CD4-positive, alpha-beta T cell treated with Interleukin-6 for 4 hours (primary cell): ENCODE results near the gene TGFB1.

ENCODE experiments used
- DNase-seq: peaks from one replicate; pipeline ENCODE4 v3.0.0-alpha.2; 2020; ENCODE audit warnings: mixed read lengths

TGFB1 gene

GRCh38 chr19:41319500-41320184, 34.1 kb downstream of the TGFB1 start:
- DNase-seq: no peak

- DNase-seq: no peak
These were observed 34.8 kb downstream of the TGFB1 start for GRCh38 chr19:41318696-41319499.

- no peak for DNase-seq
These were observed 37.3 kb downstream of the TGFB1 start for GRCh38 chr19:41316306-41316920.

GRCh38 chr19:41311613-41312012, 42.1 kb downstream of the TGFB1 start:
- DNase-seq: no peak

- no peak for DNase-seq
These were observed 42.6 kb downstream of the TGFB1 start for GRCh38 chr19:41311072-41311471.

GRCh38 chr19:41310033-41310831, 43.5 kb downstream of the TGFB1 start, which contains the start of gene CCDC97:
Gene CCDC97 (plus strand): TSS chr19:41310172. CDS start chr19:41310311, 139 bp downstream.
- peak; percentile 92 for DNase-seq

GRCh38 chr19:41309180-41310032, 44.3 kb downstream of the TGFB1 start:
- DNase-seq: peak; percentile 24

- DNase-seq: peak; percentile 92
These were observed 45.1 kb downstream of the TGFB1 start for GRCh38 chr19:41308450-41309179.

- no peak for DNase-seq
These were observed 45.7 kb downstream of the TGFB1 start for GRCh38 chr19:41307954-41308449.

- peak; percentile 33 for DNase-seq
These were observed 46.4 kb downstream of the TGFB1 start for GRCh38 chr19:41307090-41307875.

- DNase-seq: no peak
These were observed 47.6 kb downstream of the TGFB1 start for GRCh38 chr19:41305927-41306793.

- no peak for DNase-seq
These were observed 48.8 kb downstream of the TGFB1 start for GRCh38 chr19:41304706-41305483.

- DNase-seq: peak; percentile 31
These were observed 49.8 kb downstream of the TGFB1 start for GRCh38 chr19:41303954-41304353.

- peak; percentile 62 for DNase-seq
These were observed 50.9 kb downstream of the TGFB1 start for GRCh38 chr19:41302624-41303351.

- no peak for DNase-seq
These were observed 53.2 kb downstream of the TGFB1 start for GRCh38 chr19:41300555-41300954.

GRCh38 chr19:41299755-41300089, 54.0 kb downstream of the TGFB1 start:
- DNase-seq: peak; percentile 68

GRCh38 chr19:41299046-41299754, 54.5 kb downstream of the TGFB1 start:
- no peak for DNase-seq
